GM12873 (cell line): Measurements from ENCODE around the gene SMCHD1.

Source experiments
- TF ChIP-seq, protein P1 (sequence below): IDR thresholded peaks from 2 replicates; pipeline ENCODE4 v1.5.1; 2012; ENCODE audit warnings: low read depth, mild to moderate bottlenecking, moderate library complexity, low read length, control low read depth; ENCODE audit not compliant: insufficient read depth; ENCODE audit errors: missing control alignments

SMCHD1 gene

DNA sequence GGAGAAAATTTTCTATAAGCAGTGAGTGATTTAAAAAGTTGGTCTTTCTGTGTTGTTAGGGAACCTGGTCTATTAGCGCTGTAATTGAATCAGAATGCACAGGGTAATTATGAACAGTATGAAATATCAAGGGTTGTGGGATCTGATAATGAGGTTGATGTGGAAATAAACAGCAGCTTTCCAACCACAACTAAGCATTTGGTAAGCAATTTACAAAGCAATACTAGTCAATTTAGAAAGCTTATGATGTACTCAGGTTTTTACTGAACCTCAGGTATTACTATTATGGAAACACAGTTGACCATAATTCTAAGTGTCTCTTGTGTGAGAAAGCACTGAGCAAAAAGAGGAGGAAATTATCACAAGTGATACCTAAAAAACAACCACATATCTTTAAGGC, 11.0 kb upstream of the SMCHD1 start:
- TF ChIP-seq, protein P1, sequence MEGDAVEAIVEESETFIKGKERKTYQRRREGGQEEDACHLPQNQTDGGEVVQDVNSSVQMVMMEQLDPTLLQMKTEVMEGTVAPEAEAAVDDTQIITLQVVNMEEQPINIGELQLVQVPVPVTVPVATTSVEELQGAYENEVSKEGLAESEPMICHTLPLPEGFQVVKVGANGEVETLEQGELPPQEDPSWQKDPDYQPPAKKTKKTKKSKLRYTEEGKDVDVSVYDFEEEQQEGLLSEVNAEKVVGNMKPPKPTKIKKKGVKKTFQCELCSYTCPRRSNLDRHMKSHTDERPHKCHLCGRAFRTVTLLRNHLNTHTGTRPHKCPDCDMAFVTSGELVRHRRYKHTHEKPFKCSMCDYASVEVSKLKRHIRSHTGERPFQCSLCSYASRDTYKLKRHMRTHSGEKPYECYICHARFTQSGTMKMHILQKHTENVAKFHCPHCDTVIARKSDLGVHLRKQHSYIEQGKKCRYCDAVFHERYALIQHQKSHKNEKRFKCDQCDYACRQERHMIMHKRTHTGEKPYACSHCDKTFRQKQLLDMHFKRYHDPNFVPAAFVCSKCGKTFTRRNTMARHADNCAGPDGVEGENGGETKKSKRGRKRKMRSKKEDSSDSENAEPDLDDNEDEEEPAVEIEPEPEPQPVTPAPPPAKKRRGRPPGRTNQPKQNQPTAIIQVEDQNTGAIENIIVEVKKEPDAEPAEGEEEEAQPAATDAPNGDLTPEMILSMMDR = no peak

DNA sequence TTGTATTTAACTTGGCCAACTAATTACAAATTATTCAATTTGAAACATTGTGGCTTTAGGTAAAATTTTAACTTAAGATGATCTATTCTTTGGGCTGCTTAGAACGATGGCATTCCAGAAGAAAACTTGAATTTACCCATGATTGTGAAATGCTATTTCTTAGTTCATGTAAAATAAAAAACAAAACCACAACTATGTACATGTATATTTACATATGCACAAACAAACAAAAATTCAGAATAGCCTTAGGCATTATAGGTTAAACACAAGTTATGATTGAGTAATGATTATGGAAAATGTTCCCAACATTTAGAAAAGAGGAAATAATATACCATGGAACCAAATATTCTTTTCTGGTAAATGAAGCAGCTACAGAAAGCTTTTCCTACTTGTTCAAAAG, 3.5 kb upstream of the SMCHD1 start:
- TF ChIP-seq, protein P1 = no peak

DNA sequence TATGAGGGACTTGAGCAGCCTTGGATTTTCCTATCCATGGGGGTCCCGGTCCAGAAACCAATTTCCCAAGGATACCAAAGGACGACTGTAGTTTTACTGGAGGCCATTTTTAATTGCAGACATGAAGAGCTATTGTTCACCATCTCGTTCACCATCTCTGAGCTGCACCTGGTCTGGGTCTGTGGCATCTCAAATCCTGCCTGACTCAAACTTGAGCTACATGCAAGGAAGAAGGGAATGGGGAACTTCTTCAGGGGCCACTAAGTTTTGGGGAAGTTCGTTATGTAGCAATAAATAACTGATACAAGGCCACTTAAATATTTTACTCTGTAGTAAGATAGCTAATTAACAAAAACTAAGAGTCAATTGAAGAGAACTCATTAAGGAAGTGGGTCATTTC, 2.1 kb upstream of the SMCHD1 start:
- TF ChIP-seq, protein P1 = no peak

DNA sequence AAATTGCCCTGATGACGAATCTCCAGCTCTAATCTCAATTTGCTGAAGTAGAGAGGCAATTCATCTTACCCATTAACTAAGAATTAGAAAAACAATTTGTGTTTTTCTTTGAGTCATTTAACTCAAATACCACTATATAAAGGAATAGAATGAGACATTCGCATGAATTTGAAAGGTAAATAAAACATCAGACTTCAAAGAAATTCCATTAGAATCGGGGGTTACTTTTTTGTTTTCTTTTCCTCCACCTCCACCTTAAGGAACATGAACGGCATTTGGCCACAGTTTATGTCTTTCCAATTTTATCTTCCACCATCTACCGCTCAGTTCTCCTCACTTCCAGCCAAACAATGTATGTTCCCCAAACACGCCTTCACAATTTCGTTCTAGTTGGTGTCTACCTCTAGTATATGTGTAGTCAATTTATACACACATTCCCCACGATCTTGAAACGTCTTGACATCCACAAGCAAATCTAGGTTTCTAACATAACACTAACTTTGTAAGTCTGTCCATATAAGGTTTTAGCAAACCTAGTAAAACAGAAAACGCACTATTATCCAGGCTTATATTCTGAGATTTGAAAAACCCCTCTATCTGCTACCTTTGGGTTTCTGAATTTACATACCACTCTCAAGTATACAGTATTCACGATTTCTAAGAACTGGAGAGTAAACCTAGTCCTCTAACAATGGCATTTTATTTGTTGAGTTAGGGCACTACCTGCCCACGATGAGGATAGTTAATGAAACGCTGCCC, 1.2 kb upstream of the SMCHD1 start:
- TF ChIP-seq, protein P1 = no peak

DNA sequence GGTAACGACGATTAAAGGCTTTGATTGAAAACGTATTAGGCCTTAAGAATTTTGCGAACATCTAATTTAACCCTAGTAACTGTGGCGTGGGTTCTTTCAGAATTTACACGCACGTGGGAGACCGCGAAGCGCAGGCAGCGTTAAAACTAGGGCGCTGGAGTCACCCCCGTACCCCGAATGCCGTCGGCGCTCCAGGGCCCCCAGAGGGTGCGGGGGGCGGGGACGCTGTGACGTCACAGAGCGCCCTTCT, 673 bp upstream of the SMCHD1 start:
- TF ChIP-seq, protein P1 = no peak

DNA sequence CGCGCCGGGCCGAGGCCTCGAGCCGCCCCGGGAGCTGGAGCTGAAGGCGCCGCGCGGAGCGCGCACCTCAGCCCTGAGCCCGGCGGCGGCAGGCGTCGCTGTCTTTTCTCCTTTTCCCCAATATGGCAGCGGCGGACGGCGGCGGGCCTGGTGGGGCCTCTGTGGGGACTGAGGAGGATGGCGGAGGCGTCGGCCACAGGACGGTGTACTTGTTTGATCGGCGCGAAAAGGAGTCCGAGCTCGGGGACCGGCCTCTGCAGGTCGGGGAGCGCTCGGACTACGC, 369 bp downstream of the SMCHD1 start:
- TF ChIP-seq, protein P1 = no peak

DNA sequence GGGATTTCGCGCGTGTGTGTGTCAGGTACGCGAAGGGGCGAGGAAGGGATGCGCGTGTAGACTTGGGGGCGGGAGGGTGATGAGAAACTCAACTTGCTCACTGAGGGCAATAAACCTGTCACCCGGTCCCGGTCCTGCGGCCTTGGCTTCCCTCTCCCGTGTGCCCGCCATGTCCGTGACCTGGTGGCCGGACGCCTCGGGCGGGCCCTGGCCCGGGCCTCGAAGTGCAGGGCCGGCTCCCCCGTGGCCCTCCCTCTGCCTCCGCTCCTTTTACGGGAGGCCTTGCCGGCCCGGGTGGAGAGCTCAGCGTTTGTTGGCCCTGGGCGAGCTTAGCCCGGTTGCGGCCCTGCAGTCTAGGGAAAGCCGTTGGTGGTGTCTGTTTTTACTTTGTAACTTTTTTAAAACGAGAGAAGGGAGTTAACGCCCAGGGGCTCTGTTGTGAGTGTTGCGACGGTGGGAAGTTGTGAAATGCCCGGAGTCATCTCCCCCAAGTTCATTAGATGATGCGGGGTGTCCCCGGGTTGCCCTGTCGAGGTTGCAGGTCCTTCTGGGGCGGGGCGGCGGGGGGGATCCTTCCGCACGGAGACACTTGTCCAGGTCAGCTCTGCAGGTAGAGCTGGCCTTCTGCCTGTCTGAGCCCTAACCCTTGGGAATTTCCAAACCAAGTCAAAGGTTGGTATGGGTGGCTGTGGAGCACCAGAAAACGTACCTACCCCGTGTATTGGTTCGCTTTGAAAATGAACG, 883 bp downstream of the SMCHD1 start:
- TF ChIP-seq, protein P1 = no peak
